AG04449 (cell line): Measurements from ENCODE around the gene EFCAB7.

Source experiments
- CTCF ChIA-PET: fragments of 350-600 bp; formaldehyde crosslinking; extraction: SDS; loops from one replicate; lab custom pipeline; 2021; ENCODE audit warnings: antibody characterized with exemption; lab: Yijun Ruan, JAX
- POLR2A ChIA-PET: fragments of 400-600, 350-600 bp; formaldehyde crosslinking; extraction: SDS; loops from one replicate; lab custom pipeline; 2020; ENCODE audit warnings: antibody characterized with exemption, inconsistent platforms; lab: Yijun Ruan, JAX
- DNase-seq: peaks from one replicate; pipeline ENCODE4 v3.0.0-alpha.2; 2010; ENCODE audit warnings: low read depth, low spot score
- H3K4me3 ChIP-seq: 2 replicates; pipeline ENCODE4 v1.5.1; 2011; ENCODE audit warnings: low read depth, mild to moderate bottlenecking, control low read depth, low read length
- CTCF ChIP-seq: IDR thresholded peaks from one replicate; pipeline ENCODE4 v1.5.1; 2011; ENCODE audit warnings: mild to moderate bottlenecking, moderate library complexity, low read length, control low read depth, inconsistent platforms; ENCODE audit not compliant: insufficient read depth; ENCODE audit errors: missing control alignments

The EFCAB7 gene

GRCh38 chr1:63602629-63603028 is 79.3 kb downstream of the EFCAB7 start:
- CTCF ChIA-PET = interaction anchor here (1.0 to 1.8 kb wide), 3 partner anchors 10 to 27 kb away, joined by 3 to 5 read pairs (median 3); partner anchors contain the start of gene PGM1
- TF ChIP-seq CTCF = no peak
- POLR2A ChIA-PET = no interaction called here
- DNase-seq = no peak
- H3K4me3 ChIP-seq = no peak overlapping the region

GRCh38 chr1:63603810-63604209 is 80.5 kb downstream of the EFCAB7 start:
- ChIA-PET POLR2A (no interaction called here), CTCF (no interaction called here)
- H3K4me3 ChIP-seq = no peak overlapping the region
- TF ChIP-seq CTCF = no peak
- DNase-seq = no peak

- H3K4me3 ChIP-seq = no peak overlapping the region
- ChIA-PET CTCF (interaction anchor here (1.1 to 2.6 kb wide), 4 partner anchors 10 to 639 kb away, joined by 3 to 9 read pairs (median 6); no protein-coding TSS in a partner anchor), POLR2A (no interaction called here)
- DNase-seq = no peak
- TF ChIP-seq CTCF = no peak
Measured at GRCh38 chr1:63607322-63607721, 84.0 kb downstream of the EFCAB7 start.

- TF ChIP-seq CTCF = no peak
- H3K4me3 ChIP-seq = no peak overlapping the region
- no peak for DNase-seq
- ChIA-PET POLR2A (interaction anchor here (0.6 kb wide), 1 partner anchor 1173 kb away, joined by 3 read pairs; no protein-coding TSS in a partner anchor), CTCF (interaction anchor here (0.7 to 5.0 kb wide), 10 partner anchors 9 to 634 kb away, joined by 3 to 114 read pairs (median 4); no protein-coding TSS in a partner anchor)
Measured at GRCh38 chr1:63611231-63611630, 87.9 kb downstream of the EFCAB7 start.

GRCh38 chr1:63612564-63612963 is 89.2 kb downstream of the EFCAB7 start:
- ChIA-PET CTCF (interaction anchor here (1.0 to 5.0 kb wide), 4 partner anchors 9 to 633 kb away, joined by 3 to 114 read pairs (median 10); no protein-coding TSS in a partner anchor), POLR2A (no interaction called here)
- H3K4me3 ChIP-seq = no peak overlapping the region
- no peak for DNase-seq
- TF ChIP-seq CTCF = no peak

GRCh38 chr1:63612971-63613370 is 89.6 kb downstream of the EFCAB7 start:
- CTCF ChIA-PET = interaction anchor here (0.7 to 5.0 kb wide), 5 partner anchors 8 to 632 kb away, joined by 3 to 114 read pairs (median 7); no protein-coding TSS in a partner anchor
- no peak for DNase-seq

More at GRCh38 chr1:63612971-63613370, 89.6 kb downstream of the EFCAB7 start:
- TF ChIP-seq CTCF = no peak
- POLR2A ChIA-PET = no interaction called here
- no peak overlapping the region for H3K4me3 ChIP-seq
